WTC11 (cell line): Measurements from ENCODE around the gene ALDH2. TPM values are rescaled to one million over a fixed set of nuclear protein-coding genes. Genes with fewer than 3 reads are reported as not detected.

Experiments used
- ATAC-seq: fragments of 200-7000 bp; cut with Tn5 transposase; 2 replicates; pipeline ENCODE4 v1.10.0; 2021; ENCODE audit warnings: mild to moderate bottlenecking, moderate library complexity
- CTCF ChIA-PET: fragments of 300-600 bp; sonication (Branson Sonifier 250); formaldehyde crosslinking; loops from one replicate; lab custom pipeline; 2021; ENCODE audit warnings: antibody characterized with exemption; lab: Charles Lee
- POLR2A ChIA-PET: fragments of 350-600 bp; sonication (Branson Sonifier 250); formaldehyde crosslinking; loops from one replicate; lab custom pipeline; 2021; ENCODE audit warnings: antibody characterized with exemption; lab: Charles Lee
- DNase-seq: peaks from one replicate; pipeline ENCODE4 v3.0.0; 2021; ENCODE audit warnings: low spot score
- H3K27ac Mint-ChIP-seq: 2 replicates; pipeline ENCODE4 v1.8.0; 2021; ENCODE audit warnings: mixed read lengths
- H3K27me3 Mint-ChIP-seq: 2 replicates; pipeline ENCODE4 v1.8.0; 2021; ENCODE audit warnings: low read depth, mild to moderate bottlenecking, moderate library complexity, mixed read lengths
- H3K36me3 Mint-ChIP-seq: 2 replicates; pipeline ENCODE4 v1.8.0; 2021; ENCODE audit warnings: mixed read lengths
- H3K4me1 Mint-ChIP-seq: 2 replicates; pipeline ENCODE4 v1.8.0; 2022; ENCODE audit warnings: mixed read lengths
- H3K4me3 Mint-ChIP-seq: 2 replicates; pipeline ENCODE4 v1.8.0; 2021; ENCODE audit warnings: mild to moderate bottlenecking, moderate library complexity, mixed read lengths
- H3K9me3 Mint-ChIP-seq: 2 replicates; pipeline ENCODE4 v1.8.0; 2021; ENCODE audit warnings: mixed read lengths
- EMX1 ChIP-seq: fragments of 250-450 bp; sonication (Bioruptor Pico); IDR thresholded peaks from 2 replicates; pipeline ENCODE4 v1.8.0; 2021; ENCODE audit warnings: mild to moderate bottlenecking
- ESRRA ChIP-seq: sonication (generic); formaldehyde crosslinking; IDR thresholded peaks from 2 replicates; pipeline ENCODE4 v1.8.1; 2022; ENCODE audit warnings: mild to moderate bottlenecking, missing genetic modification reagents, borderline replicate concordance
- HMGA2 ChIP-seq: fragments of 250-450 bp; sonication (Bioruptor Pico); IDR thresholded peaks from 2 replicates; pipeline ENCODE4 v1.4.0; 2021; ENCODE audit warnings: mild to moderate bottlenecking, moderate library complexity
- MYBL2 ChIP-seq: sonication (generic); formaldehyde crosslinking; IDR thresholded peaks from 2 replicates; pipeline ENCODE4 v1.8.1; 2023; ENCODE audit warnings: mild to moderate bottlenecking, moderate library complexity, missing genetic modification reagents
- NFATC4 ChIP-seq: fragments of 250-450 bp; sonication (Bioruptor Pico); IDR thresholded peaks from 2 replicates; pipeline ENCODE4 v1.9.0; 2021; ENCODE audit warnings: mild to moderate bottlenecking
- NR2C2 ChIP-seq: sonication (generic); formaldehyde crosslinking; IDR thresholded peaks from 2 replicates; pipeline ENCODE4 v1.8.0; 2022; ENCODE audit warnings: mild to moderate bottlenecking, missing genetic modification reagents
- ZNF416 ChIP-seq: fragments of 250-450 bp; sonication (Bioruptor Pico); IDR thresholded peaks from 2 replicates; pipeline ENCODE4 v1.9.0; 2021; ENCODE audit warnings: mild to moderate bottlenecking, inconsistent platforms
- total RNA-seq: library from RNA; stranded (reverse); gene quantifications from 3 replicates; pipeline ENCODE4 v1.2.3, GENCODE V29; 2021
- TF ChIP-seq, protein P1 (sequence below): sonication (generic); formaldehyde crosslinking; IDR thresholded peaks from 2 replicates; pipeline ENCODE4 v1.8.0; 2023; ENCODE audit warnings: mild to moderate bottlenecking, missing genetic modification reagents
- TF ChIP-seq, protein P2 (sequence below): sonication (generic); formaldehyde crosslinking; IDR thresholded peaks from 2 replicates; pipeline ENCODE4 v1.8.0; 2023; ENCODE audit warnings: missing genetic modification reagents, mild to moderate bottlenecking, borderline replicate concordance
- TF ChIP-seq, protein P3 (sequence below): sonication (generic); formaldehyde crosslinking; conservative IDR thresholded peaks from 2 replicates; pipeline ENCODE4 v1.8.1; 2022; ENCODE audit warnings: mild to moderate bottlenecking, missing genetic modification reagents
- TF ChIP-seq, protein P4 (sequence below): sonication (generic); formaldehyde crosslinking; IDR thresholded peaks from 2 replicates; pipeline ENCODE4 v1.8.1; 2023; ENCODE audit warnings: mild to moderate bottlenecking, missing genetic modification reagents, moderate library complexity
- TF ChIP-seq, protein P5 (sequence below): sonication (generic); formaldehyde crosslinking; IDR thresholded peaks from 2 replicates; pipeline ENCODE4 v1.8.1; 2023; ENCODE audit warnings: mild to moderate bottlenecking, missing genetic modification reagents, moderate library complexity
- TF ChIP-seq, protein P6 (sequence below): sonication (generic); formaldehyde crosslinking; IDR thresholded peaks from 2 replicates; pipeline ENCODE4 v1.8.0; 2022; ENCODE audit warnings: mild to moderate bottlenecking, missing genetic modification reagents
- TF ChIP-seq, protein P7 (sequence below): fragments of 250-450 bp; sonication (Bioruptor Pico); IDR thresholded peaks from 2 replicates; pipeline ENCODE4 v1.8.0; 2021; ENCODE audit warnings: mild to moderate bottlenecking

ALDH2 gene
- total RNA-seq, 1 experiment from 2014 or later: 36.7 TPM

DNA sequence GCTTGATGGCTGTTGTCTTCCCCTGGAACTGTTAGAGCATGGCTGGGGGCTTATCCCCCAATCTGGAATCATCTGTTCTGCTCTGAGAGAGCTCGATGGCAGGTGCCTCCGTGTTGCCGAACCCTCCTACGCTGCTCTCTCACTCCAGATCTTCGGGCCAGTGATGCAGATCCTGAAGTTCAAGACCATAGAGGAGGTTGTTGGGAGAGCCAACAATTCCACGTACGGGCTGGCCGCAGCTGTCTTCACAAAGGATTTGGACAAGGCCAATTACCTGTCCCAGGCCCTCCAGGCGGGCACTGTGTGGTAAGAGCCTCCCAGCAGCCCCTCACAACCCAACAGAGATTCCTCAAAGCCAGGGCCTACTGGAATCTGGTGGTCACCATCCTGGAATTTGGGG is 33.0 kb downstream of the ALDH2 start (continued):
- TF ChIP-seq, protein P1, sequence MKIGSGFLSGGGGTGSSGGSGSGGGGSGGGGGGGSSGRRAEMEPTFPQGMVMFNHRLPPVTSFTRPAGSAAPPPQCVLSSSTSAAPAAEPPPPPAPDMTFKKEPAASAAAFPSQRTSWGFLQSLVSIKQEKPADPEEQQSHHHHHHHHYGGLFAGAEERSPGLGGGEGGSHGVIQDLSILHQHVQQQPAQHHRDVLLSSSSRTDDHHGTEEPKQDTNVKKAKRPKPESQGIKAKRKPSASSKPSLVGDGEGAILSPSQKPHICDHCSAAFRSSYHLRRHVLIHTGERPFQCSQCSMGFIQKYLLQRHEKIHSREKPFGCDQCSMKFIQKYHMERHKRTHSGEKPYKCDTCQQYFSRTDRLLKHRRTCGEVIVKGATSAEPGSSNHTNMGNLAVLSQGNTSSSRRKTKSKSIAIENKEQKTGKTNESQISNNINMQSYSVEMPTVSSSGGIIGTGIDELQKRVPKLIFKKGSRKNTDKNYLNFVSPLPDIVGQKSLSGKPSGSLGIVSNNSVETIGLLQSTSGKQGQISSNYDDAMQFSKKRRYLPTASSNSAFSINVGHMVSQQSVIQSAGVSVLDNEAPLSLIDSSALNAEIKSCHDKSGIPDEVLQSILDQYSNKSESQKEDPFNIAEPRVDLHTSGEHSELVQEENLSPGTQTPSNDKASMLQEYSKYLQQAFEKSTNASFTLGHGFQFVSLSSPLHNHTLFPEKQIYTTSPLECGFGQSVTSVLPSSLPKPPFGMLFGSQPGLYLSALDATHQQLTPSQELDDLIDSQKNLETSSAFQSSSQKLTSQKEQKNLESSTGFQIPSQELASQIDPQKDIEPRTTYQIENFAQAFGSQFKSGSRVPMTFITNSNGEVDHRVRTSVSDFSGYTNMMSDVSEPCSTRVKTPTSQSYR (CRISPR knock-in tag): no peak
- TF ChIP-seq, protein P2, sequence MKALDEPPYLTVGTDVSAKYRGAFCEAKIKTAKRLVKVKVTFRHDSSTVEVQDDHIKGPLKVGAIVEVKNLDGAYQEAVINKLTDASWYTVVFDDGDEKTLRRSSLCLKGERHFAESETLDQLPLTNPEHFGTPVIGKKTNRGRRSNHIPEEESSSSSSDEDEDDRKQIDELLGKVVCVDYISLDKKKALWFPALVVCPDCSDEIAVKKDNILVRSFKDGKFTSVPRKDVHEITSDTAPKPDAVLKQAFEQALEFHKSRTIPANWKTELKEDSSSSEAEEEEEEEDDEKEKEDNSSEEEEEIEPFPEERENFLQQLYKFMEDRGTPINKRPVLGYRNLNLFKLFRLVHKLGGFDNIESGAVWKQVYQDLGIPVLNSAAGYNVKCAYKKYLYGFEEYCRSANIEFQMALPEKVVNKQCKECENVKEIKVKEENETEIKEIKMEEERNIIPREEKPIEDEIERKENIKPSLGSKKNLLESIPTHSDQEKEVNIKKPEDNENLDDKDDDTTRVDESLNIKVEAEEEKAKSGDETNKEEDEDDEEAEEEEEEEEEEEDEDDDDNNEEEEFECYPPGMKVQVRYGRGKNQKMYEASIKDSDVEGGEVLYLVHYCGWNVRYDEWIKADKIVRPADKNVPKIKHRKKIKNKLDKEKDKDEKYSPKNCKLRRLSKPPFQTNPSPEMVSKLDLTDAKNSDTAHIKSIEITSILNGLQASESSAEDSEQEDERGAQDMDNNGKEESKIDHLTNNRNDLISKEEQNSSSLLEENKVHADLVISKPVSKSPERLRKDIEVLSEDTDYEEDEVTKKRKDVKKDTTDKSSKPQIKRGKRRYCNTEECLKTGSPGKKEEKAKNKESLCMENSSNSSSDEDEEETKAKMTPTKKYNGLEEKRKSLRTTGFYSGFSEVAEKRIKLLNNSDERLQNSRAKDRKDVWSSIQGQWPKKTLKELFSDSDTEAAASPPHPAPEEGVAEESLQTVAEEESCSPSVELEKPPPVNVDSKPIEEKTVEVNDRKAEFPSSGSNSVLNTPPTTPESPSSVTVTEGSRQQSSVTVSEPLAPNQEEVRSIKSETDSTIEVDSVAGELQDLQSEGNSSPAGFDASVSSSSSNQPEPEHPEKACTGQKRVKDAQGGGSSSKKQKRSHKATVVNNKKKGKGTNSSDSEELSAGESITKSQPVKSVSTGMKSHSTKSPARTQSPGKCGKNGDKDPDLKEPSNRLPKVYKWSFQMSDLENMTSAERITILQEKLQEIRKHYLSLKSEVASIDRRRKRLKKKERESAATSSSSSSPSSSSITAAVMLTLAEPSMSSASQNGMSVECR (CRISPR knock-in tag): no peak
- TF ChIP-seq, protein P3, sequence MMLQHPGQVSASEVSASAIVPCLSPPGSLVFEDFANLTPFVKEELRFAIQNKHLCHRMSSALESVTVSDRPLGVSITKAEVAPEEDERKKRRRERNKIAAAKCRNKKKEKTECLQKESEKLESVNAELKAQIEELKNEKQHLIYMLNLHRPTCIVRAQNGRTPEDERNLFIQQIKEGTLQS: no peak
- TF ChIP-seq NR2C2 (no peak), ESRRA (CRISPR knock-in tag) (no peak), EMX1 (CRISPR knock-in tag) (no peak), NFATC4 (CRISPR knock-in tag) (no peak)
- TF ChIP-seq, protein P4, sequence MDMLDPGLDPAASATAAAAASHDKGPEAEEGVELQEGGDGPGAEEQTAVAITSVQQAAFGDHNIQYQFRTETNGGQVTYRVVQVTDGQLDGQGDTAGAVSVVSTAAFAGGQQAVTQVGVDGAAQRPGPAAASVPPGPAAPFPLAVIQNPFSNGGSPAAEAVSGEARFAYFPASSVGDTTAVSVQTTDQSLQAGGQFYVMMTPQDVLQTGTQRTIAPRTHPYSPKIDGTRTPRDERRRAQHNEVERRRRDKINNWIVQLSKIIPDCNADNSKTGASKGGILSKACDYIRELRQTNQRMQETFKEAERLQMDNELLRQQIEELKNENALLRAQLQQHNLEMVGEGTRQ (CRISPR knock-in tag): no peak
- TF ChIP-seq, protein P5, sequence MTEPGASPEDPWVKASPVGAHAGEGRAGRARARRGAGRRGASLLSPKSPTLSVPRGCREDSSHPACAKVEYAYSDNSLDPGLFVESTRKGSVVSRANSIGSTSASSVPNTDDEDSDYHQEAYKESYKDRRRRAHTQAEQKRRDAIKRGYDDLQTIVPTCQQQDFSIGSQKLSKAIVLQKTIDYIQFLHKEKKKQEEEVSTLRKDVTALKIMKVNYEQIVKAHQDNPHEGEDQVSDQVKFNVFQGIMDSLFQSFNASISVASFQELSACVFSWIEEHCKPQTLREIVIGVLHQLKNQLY: no peak
- TF ChIP-seq, all 79 proteins: peak for 0

DNA sequence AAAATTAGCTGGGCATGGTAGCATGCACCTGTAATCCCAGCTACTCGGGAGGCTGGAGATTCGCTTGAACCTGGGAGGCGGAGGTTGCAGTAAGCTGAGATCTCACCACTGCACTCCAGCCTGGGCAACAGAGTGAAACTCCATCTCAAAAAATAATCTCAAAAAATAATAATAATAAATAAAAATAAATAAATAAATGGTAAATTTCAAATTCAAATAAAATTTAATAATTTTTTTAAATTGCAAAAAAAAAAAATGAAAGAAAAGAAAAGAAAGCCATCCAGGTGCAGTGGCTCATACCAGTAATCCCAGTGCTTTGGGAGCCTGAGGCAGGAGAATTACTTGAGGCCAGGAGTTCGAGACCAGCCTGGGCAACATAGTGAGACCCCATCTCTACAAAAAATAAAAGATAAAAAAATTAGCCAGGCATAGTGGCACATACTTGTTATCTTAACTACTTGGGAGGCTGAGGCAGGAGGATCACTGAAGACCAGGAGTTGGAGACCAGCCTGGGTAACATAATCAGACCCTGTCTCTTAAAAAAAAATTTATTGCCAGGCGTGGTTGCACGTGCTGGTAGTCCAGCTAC is 36.4 kb downstream of the ALDH2 start:
- Mint-ChIP-seq H3K27ac (no peak overlapping the region), H3K27me3 (no peaks in the 10 kb centered on the region), H3K36me3 (peaks cover 35% of the 10 kb centered on the region), H3K4me1 (no peaks in the 10 kb centered on the region), H3K9me3 (peaks cover 4% of the 10 kb centered on the region; the same call in 1 of the 2 replicates), H3K4me3 (no peak overlapping the region)
- DNase-seq (no peak), ATAC-seq (no peak)
- peak; percentile 96 for TF ChIP-seq HMGA2
- no peak for TF ChIP-seq MYBL2 (CRISPR knock-in tag)
- TF ChIP-seq, protein P6, sequence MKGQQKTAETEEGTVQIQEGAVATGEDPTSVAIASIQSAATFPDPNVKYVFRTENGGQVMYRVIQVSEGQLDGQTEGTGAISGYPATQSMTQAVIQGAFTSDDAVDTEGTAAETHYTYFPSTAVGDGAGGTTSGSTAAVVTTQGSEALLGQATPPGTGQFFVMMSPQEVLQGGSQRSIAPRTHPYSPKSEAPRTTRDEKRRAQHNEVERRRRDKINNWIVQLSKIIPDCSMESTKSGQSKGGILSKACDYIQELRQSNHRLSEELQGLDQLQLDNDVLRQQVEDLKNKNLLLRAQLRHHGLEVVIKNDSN (CRISPR knock-in tag): no peak
- TF ChIP-seq, protein P7, sequence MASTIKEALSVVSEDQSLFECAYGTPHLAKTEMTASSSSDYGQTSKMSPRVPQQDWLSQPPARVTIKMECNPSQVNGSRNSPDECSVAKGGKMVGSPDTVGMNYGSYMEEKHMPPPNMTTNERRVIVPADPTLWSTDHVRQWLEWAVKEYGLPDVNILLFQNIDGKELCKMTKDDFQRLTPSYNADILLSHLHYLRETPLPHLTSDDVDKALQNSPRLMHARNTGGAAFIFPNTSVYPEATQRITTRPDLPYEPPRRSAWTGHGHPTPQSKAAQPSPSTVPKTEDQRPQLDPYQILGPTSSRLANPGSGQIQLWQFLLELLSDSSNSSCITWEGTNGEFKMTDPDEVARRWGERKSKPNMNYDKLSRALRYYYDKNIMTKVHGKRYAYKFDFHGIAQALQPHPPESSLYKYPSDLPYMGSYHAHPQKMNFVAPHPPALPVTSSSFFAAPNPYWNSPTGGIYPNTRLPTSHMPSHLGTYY (CRISPR knock-in tag): no peak
- TF ChIP-seq ZNF416 (CRISPR knock-in tag): no peak
- CTCF ChIA-PET: interaction anchor here (1.1 kb wide), 1 partner anchor 10 kb away, joined by 3 read pairs; no protein-coding TSS in a partner anchor
- POLR2A ChIA-PET: no interaction called here
